Tibial nerve (tissue), 4 donors: ENCODE data around the gene BANP. TPM values are rescaled to one million over a fixed set of nuclear protein-coding genes. Genes with fewer than 3 reads are reported as not detected.
A peak's percentile ranks its signal among the peaks of the same experiment; 100 is the strongest.

ENCODE experiments used
- DNase-seq, 2 donors: peaks; one replicate each; pipeline ENCODE4 v3.0.0-alpha.2; 2019; ENCODE audit warnings: low spot score in 2 of 2
- H3K27ac ChIP-seq, 4 donors: fragments of 200-600 bp; sonication (generic) in 3 of 4; one replicate each; pipeline ENCODE4 v1.5.1; 2017 to 2019; ENCODE audit warnings: mild to moderate bottlenecking in 1 of 4
- H3K27me3 ChIP-seq, 2 donors: fragments of 200-600 bp; sonication (generic) in 1 of 2; one replicate each; pipeline versions ENCODE4 v1.5.1 to v1.6.0; 2017 to 2019
- H3K36me3 ChIP-seq, 3 donors: fragments of 200-600 bp; sonication (generic); one replicate each; pipeline ENCODE4 v1.5.1; 2018 to 2019
- H3K4me1 ChIP-seq, 4 donors: fragments of 200-600 bp; sonication (generic) in 3 of 4; one replicate each; pipeline ENCODE4 v1.5.1; 2017 to 2019
- H3K4me3 ChIP-seq, 4 donors: fragments of 200-600 bp; sonication (generic) in 3 of 4; one replicate each; pipeline ENCODE4 v1.5.1; 2017 to 2019; ENCODE audit warnings: mild to moderate bottlenecking in 1 of 4, moderate library complexity in 1 of 4
- H3K9me3 ChIP-seq, 4 donors: fragments of 200-600 bp; sonication (generic) in 3 of 4; one replicate each; pipeline ENCODE4 v1.5.1; 2017 to 2019
- EP300 ChIP-seq, 2 donors: sonication (generic); formaldehyde crosslinking; IDR thresholded peaks; one replicate each; pipeline ENCODE4 v1.6.1; 2017; ENCODE audit warnings: antibody characterized with exemption in 2 of 2, mild to moderate bottlenecking in 1 of 2
- POLR2A ChIP-seq, 2 donors: fragments of 450-650 bp; IDR thresholded peaks; one replicate each; pipeline ENCODE4 v1.6.1; 2017; ENCODE audit warnings: antibody characterized with exemption in 2 of 2, mild to moderate bottlenecking in 2 of 2, moderate library complexity in 2 of 2
- WGBS, 2 donors: methylation state at CpG; one replicate each; pipeline ENCODE4 v1.1.5; 2018; 5-methylcytosine and 5-hydroxymethylcytosine counted together
- total RNA-seq, 4 donors: library from RNA; depleted of rRNA; stranded (reverse); fragments of >200 nt; gene quantifications; one replicate each; pipeline ENCODE4 v1.1.0, GENCODE V29; 2016
- TF ChIP-seq, protein P1 (sequence below), 5 experiments: fragments of 200-600 bp in 3 of 5; fragments of 450-650 bp in 2 of 5; sonication (generic) in 3 of 5; IDR thresholded peaks; one replicate each; pipeline ENCODE4 v1.5.1; 2016 to 2019; ENCODE audit warnings: antibody characterized with exemption in 5 of 5, mild to moderate bottlenecking in 3 of 5, moderate library complexity in 2 of 5

The BANP gene
- total RNA-seq, 4 donors from 2014 or later: 21.9 to 27.3 (median 24.6) TPM

- TF ChIP-seq POLR2A (IDR thresholded peaks at IDR 0.05) (no peak), EP300 (IDR thresholded peaks at IDR 0.05) (no peak)
- TF ChIP-seq, protein P1, sequence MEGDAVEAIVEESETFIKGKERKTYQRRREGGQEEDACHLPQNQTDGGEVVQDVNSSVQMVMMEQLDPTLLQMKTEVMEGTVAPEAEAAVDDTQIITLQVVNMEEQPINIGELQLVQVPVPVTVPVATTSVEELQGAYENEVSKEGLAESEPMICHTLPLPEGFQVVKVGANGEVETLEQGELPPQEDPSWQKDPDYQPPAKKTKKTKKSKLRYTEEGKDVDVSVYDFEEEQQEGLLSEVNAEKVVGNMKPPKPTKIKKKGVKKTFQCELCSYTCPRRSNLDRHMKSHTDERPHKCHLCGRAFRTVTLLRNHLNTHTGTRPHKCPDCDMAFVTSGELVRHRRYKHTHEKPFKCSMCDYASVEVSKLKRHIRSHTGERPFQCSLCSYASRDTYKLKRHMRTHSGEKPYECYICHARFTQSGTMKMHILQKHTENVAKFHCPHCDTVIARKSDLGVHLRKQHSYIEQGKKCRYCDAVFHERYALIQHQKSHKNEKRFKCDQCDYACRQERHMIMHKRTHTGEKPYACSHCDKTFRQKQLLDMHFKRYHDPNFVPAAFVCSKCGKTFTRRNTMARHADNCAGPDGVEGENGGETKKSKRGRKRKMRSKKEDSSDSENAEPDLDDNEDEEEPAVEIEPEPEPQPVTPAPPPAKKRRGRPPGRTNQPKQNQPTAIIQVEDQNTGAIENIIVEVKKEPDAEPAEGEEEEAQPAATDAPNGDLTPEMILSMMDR (IDR thresholded peaks at IDR 0.05): no peak
- H3K36me3 ChIP-seq: no peaks in the 10 kb centered on the region
- no peak overlapping the region for H3K4me3 ChIP-seq
- DNase-seq: no peak
- no peaks in the 10 kb centered on the region for H3K9me3 ChIP-seq
- peaks cover 0 to 35% (median 18%) of the 10 kb centered on the region in 4 donors for H3K4me1 ChIP-seq
- no peaks in the 10 kb centered on the region for H3K27me3 ChIP-seq
- H3K27ac ChIP-seq: peak overlapping the region in 3 of 4 donors; percentile 34 to 62 (median 45)
- WGBS, 2 donors: 94% methylated on average over 5 of the region's 5 CpGs
These were observed 2.5 kb upstream of the BANP start for GRCh38 chr16:87948735-87949070.

DNA sequence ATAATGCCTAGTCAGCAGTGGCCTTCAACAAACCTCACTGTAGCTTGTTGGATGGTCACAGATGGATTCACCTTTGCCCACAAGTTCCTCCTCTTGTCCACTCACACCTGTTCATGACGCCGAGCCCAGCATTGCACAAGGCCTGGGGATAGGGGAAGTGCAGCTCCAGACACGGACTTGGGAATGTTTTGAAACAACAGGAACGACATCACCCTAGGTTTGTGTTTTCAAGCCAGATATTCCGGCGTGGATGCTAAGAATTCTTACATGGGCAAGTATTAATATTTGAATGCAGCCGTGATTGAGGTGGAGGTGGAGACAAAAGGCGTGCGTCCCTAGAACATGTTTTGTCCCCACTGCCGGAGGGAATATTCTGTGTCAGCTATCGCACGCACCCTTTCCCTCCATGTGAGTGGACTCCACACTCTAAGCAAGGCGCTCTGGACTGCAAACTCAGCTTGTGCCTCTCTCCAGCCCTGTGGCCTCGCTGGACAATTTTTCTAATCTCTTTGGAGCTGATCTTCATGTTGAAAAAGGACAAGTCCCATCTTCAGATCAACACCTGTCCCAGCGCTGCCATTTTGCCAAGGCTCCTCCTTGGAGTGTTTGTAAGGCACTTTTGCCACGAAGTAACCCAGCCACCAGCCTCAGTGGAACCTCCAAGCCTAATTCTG lies 2.0 kb upstream of the BANP start:
- H3K9me3 ChIP-seq: no peaks in the 10 kb centered on the region
- no peak for DNase-seq
- peaks cover 0 to 40% (median 20%) of the 10 kb centered on the region in 4 donors for H3K4me1 ChIP-seq
- no peak for TF ChIP-seq POLR2A (IDR thresholded peaks at IDR 0.05)
- TF ChIP-seq, protein P1 (IDR thresholded peaks at IDR 0.05): no peak
- TF ChIP-seq EP300 (IDR thresholded peaks at IDR 0.05): no peak
- H3K4me3 ChIP-seq: no peak overlapping the region
- peaks cover 0 to 4% (median 0%) of the 10 kb centered on the region in 3 donors for H3K36me3 ChIP-seq
- 85 to 87% methylated on average over 16 of the region's 16 CpGs for whole genome bisulfite sequencing, 2 donors
- H3K27me3 ChIP-seq: no peaks in the 10 kb centered on the region
- peak overlapping the region in 2 of 4 donors; percentile 34 to 62 for H3K27ac ChIP-seq

DNA sequence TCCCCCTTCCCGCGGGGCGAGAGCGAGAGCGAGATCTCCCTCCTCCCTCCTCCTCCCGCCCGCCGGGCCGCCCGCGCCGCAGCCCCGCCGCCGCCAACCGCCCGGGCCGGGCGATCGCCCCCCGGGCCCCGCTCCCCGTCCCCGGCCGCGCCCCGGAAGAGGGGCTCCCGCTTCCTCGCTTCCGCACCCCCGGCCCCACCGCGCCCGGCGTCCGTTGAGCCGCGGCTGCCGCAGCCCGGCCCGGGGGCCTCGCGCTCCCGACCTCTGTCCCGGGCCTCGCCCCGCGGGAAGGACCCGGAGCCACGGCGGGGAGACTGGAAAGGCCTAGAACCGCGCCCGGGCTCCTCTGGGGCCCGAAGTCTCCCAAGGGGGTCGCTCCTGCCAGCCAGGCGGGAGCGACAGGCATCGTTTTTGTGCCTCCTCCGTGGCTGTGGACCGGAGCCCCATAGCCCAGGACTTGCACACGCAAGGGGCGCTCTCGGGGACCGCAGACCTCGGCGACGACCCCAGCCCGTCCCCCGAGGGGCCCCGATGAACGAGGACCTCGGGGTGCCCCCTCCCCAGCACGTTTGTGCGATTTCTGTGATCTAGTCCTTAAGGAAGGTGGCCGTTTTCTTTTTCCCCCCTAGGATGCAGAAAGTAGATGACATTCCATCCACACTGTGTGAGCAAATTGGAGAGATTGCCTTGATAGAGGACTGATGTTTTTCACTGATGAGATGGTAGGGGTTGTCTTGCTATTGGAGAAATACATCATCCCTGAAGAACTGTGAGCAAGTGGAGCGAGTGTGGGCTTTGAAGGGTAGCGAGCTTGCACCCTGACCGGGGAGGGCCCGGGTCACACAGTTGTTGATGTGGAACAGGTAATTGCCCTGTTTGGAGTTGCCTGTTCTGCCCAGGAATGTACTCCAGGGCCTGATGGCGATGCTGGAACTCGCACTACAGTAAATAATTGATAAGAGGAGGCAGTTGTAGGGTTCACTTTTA lies 611 bp downstream of the BANP start:
- Histone ChIP-seq H3K36me3 (peaks cover 0 to 12% (median 0%) of the 10 kb centered on the region in 3 donors), H3K4me3 (peak overlapping the region; percentile 76 to 97 (median 94)), H3K4me1 (peaks cover 0 to 55% (median 34%) of the 10 kb centered on the region in 4 donors), H3K27ac (peak overlapping the region; percentile 94 to 100 (median 97)), H3K27me3 (no peaks in the 10 kb centered on the region), H3K9me3 (no peaks in the 10 kb centered on the region)
- TF ChIP-seq POLR2A (IDR thresholded peaks at IDR 0.05): no peak
- TF ChIP-seq, protein P1 (IDR thresholded peaks at IDR 0.05): peak in 1 of 5 experiments; percentile 4
- 3 to 7% methylated on average over 23 to 59 of the region's 82 CpGs for WGBS, 2 donors
- no peak for DNase-seq

- H3K27ac ChIP-seq: peak overlapping the region in 3 of 4 donors; percentile 96 to 100 (median 98)
These were observed 1.5 kb downstream of the BANP start for GRCh38 chr16:87952751-87953150.

More at GRCh38 chr16:87952751-87953150, 1.5 kb downstream of the BANP start:
- TF ChIP-seq, protein P1 (IDR thresholded peaks at IDR 0.05): no peak
- TF ChIP-seq POLR2A (IDR thresholded peaks at IDR 0.05) (no peak), EP300 (IDR thresholded peaks at IDR 0.05) (no peak)
- peaks cover 0 to 21% (median 0%) of the 10 kb centered on the region in 3 donors for H3K36me3 ChIP-seq
- no peak for DNase-seq
- H3K4me1 ChIP-seq: peaks cover 0 to 64% (median 37%) of the 10 kb centered on the region in 4 donors
- no peaks in the 10 kb centered on the region for H3K27me3 ChIP-seq
- H3K4me3 ChIP-seq: no peak overlapping the region
- 89 to 92% methylated on average over 16 of the region's 16 CpGs for WGBS, 2 donors
- H3K9me3 ChIP-seq: no peaks in the 10 kb centered on the region
